ENCODE data around the gene NFKBIL1. TPM values are rescaled to one million over a fixed set of nuclear protein-coding genes. Genes with fewer than 3 reads are reported as not detected.

Gene NFKBIL1
- total and polyA plus RNA-seq, 9 of the 15 experiments (the other 6 are each of a cell fraction or from before 2014, with no cell fraction given), result 0.49 to 33.1 (median 7.6) TPM

DNA sequence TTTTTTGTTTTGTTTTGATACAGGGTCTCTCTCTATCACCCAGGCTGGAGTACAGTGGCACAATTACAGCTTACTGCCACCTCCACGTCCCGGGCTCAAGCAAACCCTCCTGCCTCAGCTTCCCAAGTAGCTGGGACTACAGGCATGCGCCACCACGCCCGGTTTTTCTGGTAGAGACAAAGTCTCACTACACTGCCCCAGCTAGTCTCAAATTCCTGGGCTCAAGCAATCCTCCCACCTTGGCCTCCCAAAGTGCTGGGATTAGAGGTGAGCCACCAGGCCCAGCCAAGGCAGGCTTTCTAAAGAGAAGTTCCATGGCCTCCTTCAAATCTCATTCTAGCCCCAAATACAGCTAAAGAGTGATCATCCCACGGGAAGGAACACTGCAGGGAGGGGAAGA lies 13.4 kb upstream of the NFKBIL1 start (continued):
- TF ChIP-seq, protein P1, sequence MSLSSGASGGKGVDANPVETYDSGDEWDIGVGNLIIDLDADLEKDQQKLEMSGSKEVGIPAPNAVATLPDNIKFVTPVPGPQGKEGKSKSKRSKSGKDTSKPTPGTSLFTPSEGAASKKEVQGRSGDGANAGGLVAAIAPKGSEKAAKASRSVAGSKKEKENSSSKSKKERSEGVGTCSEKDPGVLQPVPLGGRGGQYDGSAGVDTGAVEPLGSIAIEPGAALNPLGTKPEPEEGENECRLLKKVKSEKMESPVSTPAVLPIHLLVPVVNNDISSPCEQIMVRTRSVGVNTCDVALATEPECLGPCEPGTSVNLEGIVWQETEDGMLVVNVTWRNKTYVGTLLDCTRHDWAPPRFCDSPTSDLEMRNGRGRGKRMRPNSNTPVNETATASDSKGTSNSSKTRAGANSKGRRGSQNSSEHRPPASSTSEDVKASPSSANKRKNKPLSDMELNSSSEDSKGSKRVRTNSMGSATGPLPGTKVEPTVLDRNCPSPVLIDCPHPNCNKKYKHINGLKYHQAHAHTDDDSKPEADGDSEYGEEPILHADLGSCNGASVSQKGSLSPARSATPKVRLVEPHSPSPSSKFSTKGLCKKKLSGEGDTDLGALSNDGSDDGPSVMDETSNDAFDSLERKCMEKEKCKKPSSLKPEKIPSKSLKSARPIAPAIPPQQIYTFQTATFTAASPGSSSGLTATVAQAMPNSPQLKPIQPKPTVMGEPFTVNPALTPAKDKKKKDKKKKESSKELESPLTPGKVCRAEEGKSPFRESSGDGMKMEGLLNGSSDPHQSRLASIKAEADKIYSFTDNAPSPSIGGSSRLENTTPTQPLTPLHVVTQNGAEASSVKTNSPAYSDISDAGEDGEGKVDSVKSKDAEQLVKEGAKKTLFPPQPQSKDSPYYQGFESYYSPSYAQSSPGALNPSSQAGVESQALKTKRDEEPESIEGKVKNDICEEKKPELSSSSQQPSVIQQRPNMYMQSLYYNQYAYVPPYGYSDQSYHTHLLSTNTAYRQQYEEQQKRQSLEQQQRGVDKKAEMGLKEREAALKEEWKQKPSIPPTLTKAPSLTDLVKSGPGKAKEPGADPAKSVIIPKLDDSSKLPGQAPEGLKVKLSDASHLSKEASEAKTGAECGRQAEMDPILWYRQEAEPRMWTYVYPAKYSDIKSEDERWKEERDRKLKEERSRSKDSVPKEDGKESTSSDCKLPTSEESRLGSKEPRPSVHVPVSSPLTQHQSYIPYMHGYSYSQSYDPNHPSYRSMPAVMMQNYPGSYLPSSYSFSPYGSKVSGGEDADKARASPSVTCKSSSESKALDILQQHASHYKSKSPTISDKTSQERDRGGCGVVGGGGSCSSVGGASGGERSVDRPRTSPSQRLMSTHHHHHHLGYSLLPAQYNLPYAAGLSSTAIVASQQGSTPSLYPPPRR (CRISPR knock-in tag; IDR thresholded peaks at IDR 0.05; ENCODE audit: borderline replicate concordance), result no peak
- TF ChIP-seq, protein P2, sequence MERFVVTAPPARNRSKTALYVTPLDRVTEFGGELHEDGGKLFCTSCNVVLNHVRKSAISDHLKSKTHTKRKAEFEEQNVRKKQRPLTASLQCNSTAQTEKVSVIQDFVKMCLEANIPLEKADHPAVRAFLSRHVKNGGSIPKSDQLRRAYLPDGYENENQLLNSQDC (CRISPR knock-in tag; IDR thresholded peaks at IDR 0.05), result no peak
- TF ChIP-seq POLR2A (conservative IDR thresholded peaks at IDR 0.05) (peak; percentile 58), CBFA2T3 (IDR thresholded peaks at IDR 0.05) (no peak), ILK (tag; IDR thresholded peaks at IDR 0.05; ENCODE audit: borderline replicate concordance, low read depth) (no peak), ZNF717 (CRISPR knock-in tag; IDR thresholded peaks at IDR 0.05) (no peak), CCNT2 (IDR thresholded peaks at IDR 0.05; ENCODE audit: borderline replicate concordance, extremely low read depth, insufficient read length, low read depth, low read length) (no peak), U2AF2 (optimal IDR thresholded peaks at IDR 0.05; ENCODE audit: low read depth, low read length) (no peak), LEF1 (IDR thresholded peaks at IDR 0.05) (no peak), ZNF184 (CRISPR knock-in tag; IDR thresholded peaks at IDR 0.05) (no peak), SUPT5H (IDR thresholded peaks at IDR 0.05) (peak; percentile 62), POLR2B (IDR thresholded peaks at IDR 0.05; ENCODE audit: low read depth, partially characterized antibody) (peak; percentile 66), ZNF282 (CRISPR knock-in tag; IDR thresholded peaks at IDR 0.05) (no peak), SP2 (IDR thresholded peaks at IDR 0.05; ENCODE audit: extremely low read depth, low read depth, low read length, poor library complexity, severe bottlenecking) (no peak), POLR2AphosphoS5 (IDR thresholded peaks at IDR 0.05; ENCODE audit: control insufficient read depth, insufficient read depth, low read depth, low read length) (peak; percentile 15; the same call in 1 of the 2 replicates), FOXK1 (CRISPR knock-in tag; IDR thresholded peaks at IDR 0.05; ENCODE audit: borderline replicate concordance) (0 out of 2 replicates have a peak, but pooled peaks have one; percentile 18)
- TF ChIP-seq, protein P3, sequence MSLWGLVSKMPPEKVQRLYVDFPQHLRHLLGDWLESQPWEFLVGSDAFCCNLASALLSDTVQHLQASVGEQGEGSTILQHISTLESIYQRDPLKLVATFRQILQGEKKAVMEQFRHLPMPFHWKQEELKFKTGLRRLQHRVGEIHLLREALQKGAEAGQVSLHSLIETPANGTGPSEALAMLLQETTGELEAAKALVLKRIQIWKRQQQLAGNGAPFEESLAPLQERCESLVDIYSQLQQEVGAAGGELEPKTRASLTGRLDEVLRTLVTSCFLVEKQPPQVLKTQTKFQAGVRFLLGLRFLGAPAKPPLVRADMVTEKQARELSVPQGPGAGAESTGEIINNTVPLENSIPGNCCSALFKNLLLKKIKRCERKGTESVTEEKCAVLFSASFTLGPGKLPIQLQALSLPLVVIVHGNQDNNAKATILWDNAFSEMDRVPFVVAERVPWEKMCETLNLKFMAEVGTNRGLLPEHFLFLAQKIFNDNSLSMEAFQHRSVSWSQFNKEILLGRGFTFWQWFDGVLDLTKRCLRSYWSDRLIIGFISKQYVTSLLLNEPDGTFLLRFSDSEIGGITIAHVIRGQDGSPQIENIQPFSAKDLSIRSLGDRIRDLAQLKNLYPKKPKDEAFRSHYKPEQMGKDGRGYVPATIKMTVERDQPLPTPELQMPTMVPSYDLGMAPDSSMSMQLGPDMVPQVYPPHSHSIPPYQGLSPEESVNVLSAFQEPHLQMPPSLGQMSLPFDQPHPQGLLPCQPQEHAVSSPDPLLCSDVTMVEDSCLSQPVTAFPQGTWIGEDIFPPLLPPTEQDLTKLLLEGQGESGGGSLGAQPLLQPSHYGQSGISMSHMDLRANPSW (CRISPR knock-in tag; IDR thresholded peaks at IDR 0.05), result no peak
- TF ChIP-seq, protein P4, sequence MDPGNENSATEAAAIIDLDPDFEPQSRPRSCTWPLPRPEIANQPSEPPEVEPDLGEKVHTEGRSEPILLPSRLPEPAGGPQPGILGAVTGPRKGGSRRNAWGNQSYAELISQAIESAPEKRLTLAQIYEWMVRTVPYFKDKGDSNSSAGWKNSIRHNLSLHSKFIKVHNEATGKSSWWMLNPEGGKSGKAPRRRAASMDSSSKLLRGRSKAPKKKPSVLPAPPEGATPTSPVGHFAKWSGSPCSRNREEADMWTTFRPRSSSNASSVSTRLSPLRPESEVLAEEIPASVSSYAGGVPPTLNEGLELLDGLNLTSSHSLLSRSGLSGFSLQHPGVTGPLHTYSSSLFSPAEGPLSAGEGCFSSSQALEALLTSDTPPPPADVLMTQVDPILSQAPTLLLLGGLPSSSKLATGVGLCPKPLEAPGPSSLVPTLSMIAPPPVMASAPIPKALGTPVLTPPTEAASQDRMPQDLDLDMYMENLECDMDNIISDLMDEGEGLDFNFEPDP (CRISPR knock-in tag; IDR thresholded peaks at IDR 0.05), result no peak
- TF ChIP-seq, protein P5, sequence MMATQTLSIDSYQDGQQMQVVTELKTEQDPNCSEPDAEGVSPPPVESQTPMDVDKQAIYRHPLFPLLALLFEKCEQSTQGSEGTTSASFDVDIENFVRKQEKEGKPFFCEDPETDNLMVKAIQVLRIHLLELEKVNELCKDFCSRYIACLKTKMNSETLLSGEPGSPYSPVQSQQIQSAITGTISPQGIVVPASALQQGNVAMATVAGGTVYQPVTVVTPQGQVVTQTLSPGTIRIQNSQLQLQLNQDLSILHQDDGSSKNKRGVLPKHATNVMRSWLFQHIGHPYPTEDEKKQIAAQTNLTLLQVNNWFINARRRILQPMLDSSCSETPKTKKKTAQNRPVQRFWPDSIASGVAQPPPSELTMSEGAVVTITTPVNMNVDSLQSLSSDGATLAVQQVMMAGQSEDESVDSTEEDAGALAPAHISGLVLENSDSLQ (IDR thresholded peaks at IDR 0.05), result no peak
